Endodermal cell (in vitro differentiated cells): ENCODE results near the gene HCFC1. TPM values are rescaled to one million over a fixed set of nuclear protein-coding genes. Genes with fewer than 3 reads are reported as not detected.
A peak's percentile ranks its signal among the peaks of the same experiment; 100 is the strongest.

Source experiments
- DNase-seq: peaks from one replicate; pipeline ENCODE4 v3.0.0-alpha.2; 2017
- H3K27ac ChIP-seq: 2 replicates; pipeline ENCODE4 v1.5.1; 2013; ENCODE audit warnings: mild to moderate bottlenecking, low read depth, low read length, moderate library complexity
- H3K27me3 ChIP-seq: 2 replicates; pipeline ENCODE4 v1.6.1; 2013; ENCODE audit warnings: mild to moderate bottlenecking, low read length, moderate library complexity; ENCODE audit not compliant: insufficient read depth, control insufficient read depth, poor library complexity, severe bottlenecking
- H3K36me3 ChIP-seq: 2 replicates; pipeline ENCODE4 v1.7.0; 2013; ENCODE audit warnings: mild to moderate bottlenecking, low read length, moderate library complexity; ENCODE audit not compliant: control insufficient read depth, insufficient read depth
- H3K4me1 ChIP-seq: one replicate; pipeline ENCODE4 v1.7.0; 2013; ENCODE audit warnings: low read length; ENCODE audit not compliant: control insufficient read depth, insufficient read depth
- H3K4me3 ChIP-seq: 2 replicates; pipeline ENCODE4 v1.5.1; 2013; ENCODE audit warnings: mild to moderate bottlenecking, low read length, moderate library complexity
- H3K9ac ChIP-seq: 2 replicates; pipeline ENCODE4 v1.6.1; 2013; ENCODE audit warnings: mild to moderate bottlenecking, low read length, moderate library complexity; ENCODE audit not compliant: poor library complexity, severe bottlenecking; ENCODE audit errors: extremely low read depth
- H3K9me3 ChIP-seq: 2 replicates; pipeline ENCODE4 v1.6.1; 2013; ENCODE audit warnings: mild to moderate bottlenecking, low read length, moderate library complexity; ENCODE audit not compliant: control insufficient read depth
- H3K27ac Mint-ChIP-seq: 2 replicates; pipeline ENCODE4 v1.8.0; 2020; ENCODE audit warnings: mixed read lengths
- H3K27me3 Mint-ChIP-seq: 2 replicates; pipeline ENCODE4 v1.8.0; 2021; ENCODE audit warnings: mild to moderate bottlenecking, mixed read lengths; ENCODE audit not compliant: insufficient read depth
- H3K36me3 Mint-ChIP-seq: 2 replicates; pipeline ENCODE4 v1.8.0; 2020; ENCODE audit warnings: low read depth, mixed read lengths
- H3K4me1 Mint-ChIP-seq: 2 replicates; pipeline ENCODE4 v1.8.0; 2020; ENCODE audit warnings: mixed read lengths
- H3K4me3 Mint-ChIP-seq: 2 replicates; pipeline ENCODE4 v1.8.0; 2020; ENCODE audit warnings: mild to moderate bottlenecking, moderate library complexity, mixed read lengths
- H3K9me3 Mint-ChIP-seq: 2 replicates; pipeline ENCODE4 v1.8.0; 2020; ENCODE audit warnings: mild to moderate bottlenecking, mixed read lengths
- CTCF ChIP-seq: fragments of 200-600 bp; sonication (generic); conservative IDR thresholded peaks from 2 replicates; pipeline ENCODE4 v1.5.0; 2021; ENCODE audit warnings: antibody characterized with exemption, mild to moderate bottlenecking
- WGBS, 2 experiments: methylation state at CpG; one replicate each; pipeline versions ENCODE4 v1.1.5 to v1.1.7; 2013; ENCODE audit warnings: missing lambda C conversion rate in 2 of 2, mixed read lengths in 1 of 2; ENCODE audit not compliant: insufficient coverage in 1 of 2, insufficient read length in 1 of 2; 5-methylcytosine and 5-hydroxymethylcytosine counted together
- total RNA-seq, 2 donors: library from RNA; stranded (reverse); fragmentation: NEBNext Ultra II Directional in 1 of 2; extraction: Animal tissue kit (Norgen Biotek cat#: 25700) in 1 of 2; gene quantifications; 2 replicates in 1 of 2; 3 replicates in 1 of 2; pipeline ENCODE4 v1.2.1, GENCODE V29; 2021

HCFC1 gene
- total RNA-seq, 2 donors from 2014 or later = 93.4 to 112 TPM

DNA sequence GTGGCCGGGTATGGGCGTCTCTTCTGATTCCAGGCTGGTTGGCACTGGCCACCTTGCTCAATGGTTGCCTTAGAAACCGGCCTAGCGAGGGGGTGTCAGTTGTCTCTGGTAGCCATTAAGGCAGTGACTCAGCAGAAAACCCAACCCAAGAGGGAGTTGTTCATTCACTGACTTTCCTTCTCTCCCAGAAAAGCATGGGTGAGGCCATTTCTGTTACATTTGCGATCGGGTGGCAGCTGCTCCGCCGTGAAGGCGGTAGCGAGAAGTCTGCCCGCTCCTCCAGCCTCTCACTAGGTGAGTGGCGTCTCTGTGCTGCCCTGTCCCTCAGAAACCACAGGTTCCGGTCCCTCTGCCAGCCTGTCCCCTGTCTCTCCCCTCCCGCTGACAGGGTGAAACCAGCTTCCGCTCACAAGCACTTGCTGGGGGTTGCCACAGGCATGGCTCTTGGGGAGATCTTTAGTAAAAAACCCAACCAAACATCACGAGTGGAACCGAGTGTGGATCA lies 30.6 kb upstream of the HCFC1 start:
- no peaks in the 10 kb centered on the region for H3K36me3 ChIP-seq
- Mint-ChIP-seq H3K36me3 (peaks cover 8% of the 10 kb centered on the region), H3K4me1 (no peaks in the 10 kb centered on the region), H3K27ac (peak overlapping the region; percentile 70), H3K9me3 (peaks cover 66% of the 10 kb centered on the region), H3K4me3 (no peak overlapping the region), H3K27me3 (no peaks in the 10 kb centered on the region)
- H3K9ac ChIP-seq = no peak overlapping the region
- H3K9me3 ChIP-seq = no peaks in the 10 kb centered on the region
- peak overlapping the region; percentile 49 for H3K27ac ChIP-seq
- WGBS, 2 experiments = 98 to 100% methylated on average over 1 to 17 of the region's 17 CpGs
- no peak overlapping the region for H3K4me3 ChIP-seq
- no peak for TF ChIP-seq CTCF
- H3K27me3 ChIP-seq = no peaks in the 10 kb centered on the region
- DNase-seq = no peak
- H3K4me1 ChIP-seq = no peaks in the 10 kb centered on the region

DNA sequence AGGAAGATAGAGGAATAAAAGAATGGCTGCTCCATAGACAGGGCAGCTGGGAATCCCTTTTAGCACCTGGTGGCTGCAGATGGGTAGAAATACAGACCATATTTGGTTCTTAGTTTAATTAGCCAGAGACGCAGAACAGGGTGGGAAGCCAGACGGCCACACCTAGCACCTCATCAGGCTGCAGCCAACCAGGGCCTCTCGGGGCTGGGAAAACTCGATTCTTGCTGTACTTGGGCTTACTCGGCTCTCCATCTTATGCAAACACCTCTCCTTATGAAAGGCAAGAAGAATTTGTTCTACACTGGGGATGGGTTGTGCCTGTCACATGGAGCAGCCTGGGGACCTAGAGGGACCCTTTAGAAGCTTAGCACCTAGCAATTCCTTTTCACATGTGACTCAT lies 28.4 kb upstream of the HCFC1 start:
- Mint-ChIP-seq H3K27me3 (no peaks in the 10 kb centered on the region), H3K36me3 (peaks cover 3% of the 10 kb centered on the region), H3K4me3 (no peak overlapping the region), H3K27ac (no peak overlapping the region), H3K9me3 (peaks cover 68% of the 10 kb centered on the region), H3K4me1 (no peaks in the 10 kb centered on the region)
- Histone ChIP-seq H3K27ac (no peak overlapping the region), H3K36me3 (no peaks in the 10 kb centered on the region), H3K9me3 (no peaks in the 10 kb centered on the region), H3K4me1 (no peaks in the 10 kb centered on the region), H3K9ac (no peak overlapping the region), H3K27me3 (no peaks in the 10 kb centered on the region), H3K4me3 (no peak overlapping the region)
- 86% methylated on average over 5 of the region's 5 CpGs; no CpG with 5 or more reads in 1 of the 2 experiments for WGBS, 2 experiments
- no peak for TF ChIP-seq CTCF
- no peak for DNase-seq

GRCh38 chrX:153999359-154000037 lies 27.9 kb upstream of the HCFC1 start:
- Histone ChIP-seq H3K27ac (no peak overlapping the region), H3K9me3 (no peaks in the 10 kb centered on the region), H3K4me3 (no peak overlapping the region), H3K36me3 (no peaks in the 10 kb centered on the region), H3K4me1 (no peaks in the 10 kb centered on the region), H3K27me3 (no peaks in the 10 kb centered on the region), H3K9ac (no peak overlapping the region)
- Mint-ChIP-seq H3K4me3 (no peak overlapping the region), H3K27me3 (no peaks in the 10 kb centered on the region), H3K36me3 (peaks cover 3% of the 10 kb centered on the region), H3K9me3 (peaks cover 70% of the 10 kb centered on the region), H3K27ac (no peak overlapping the region), H3K4me1 (no peaks in the 10 kb centered on the region)
- DNase-seq = no peak
- WGBS, 2 experiments = 86% methylated on average over 17 of the region's 19 CpGs; no CpG with 5 or more reads in 1 of the 2 experiments
- no peak for TF ChIP-seq CTCF
